Adrenal gland (tissue), 12 donors: ENCODE results near the gene SRP68. TPM values are rescaled to one million over a fixed set of nuclear protein-coding genes. Genes with fewer than 3 reads are reported as not detected.

Experiments
- DNase-seq, 7 donors: peaks; one replicate each; pipeline ENCODE4 v3.0.0-alpha.2; 2019 to 2020
- H3K27ac ChIP-seq, 5 donors: fragments of 200-600 bp; sonication (generic) in 4 of 5; 1 replicate in 3 of 5; 2 replicates in 2 of 5; pipeline versions ENCODE4 v1.5.1 to v1.8.0; 2016 to 2020; ENCODE audit warnings: mild to moderate bottlenecking in 1 of 5
- H3K27me3 ChIP-seq: fragments of 200-600 bp; 2 replicates; pipeline ENCODE4 v1.8.0; 2021
- H3K36me3 ChIP-seq, 2 donors: fragments of 200-600 bp; replicated peaks in 1 of 2; 1 replicate in 1 of 2; 2 replicates in 1 of 2; pipeline versions ENCODE4 v1.5.1 to v1.8.0; 2018 to 2022
- H3K4me1 ChIP-seq, 2 donors: fragments of 200-600 bp; replicated peaks in 1 of 2; 1 replicate in 1 of 2; 2 replicates in 1 of 2; pipeline versions ENCODE4 v1.5.1 to v1.8.0; 2018 to 2021
- H3K4me3 ChIP-seq, 4 donors: fragments of 200-600 bp; sonication (generic) in 3 of 4; one replicate each; pipeline ENCODE4 v1.5.1; 2016 to 2018
- H3K9me3 ChIP-seq, 3 donors: fragments of 200-600 bp; sonication (generic) in 1 of 3; replicated peaks in 1 of 3; 1 replicate in 2 of 3; 2 replicates in 1 of 3; pipeline versions ENCODE4 v1.5.1 to v1.8.0; 2016 to 2021
- POLR2A ChIP-seq, 2 donors: fragments of 450-650 bp; IDR thresholded peaks; one replicate each; pipeline ENCODE4 v1.6.1; 2017; ENCODE audit warnings: antibody characterized with exemption in 2 of 2, mild to moderate bottlenecking in 2 of 2, moderate library complexity in 1 of 2
- WGBS, 4 donors: extraction: QIAGEN DNeasy Blood & Tissue Kit in 2 of 4; methylation state at CpG; one replicate each; pipeline versions ENCODE4 v1.1.5 to v1.1.7; 2013 to 2017; 5-methylcytosine and 5-hydroxymethylcytosine counted together
- intact Hi-C, 2 donors: fragments of 100-400 bp; cut with DNase I; formaldehyde crosslinking; loops; one replicate each; pipeline versions ENCODE4 v1.14.1 to v1.15.0; 2022 to 2023
- polyA plus RNA-seq, 3 donors: library from polyadenylated mRNA; stranded (reverse); fragments of 200-250 nt in 2 of 3; fragments of 350-450 nt in 1 of 3; fragmentation: Illumina TruSeq in 1 of 3; extraction: RNeasy Lipid Tissue Mini Kit (QIAGEN cat#74804) in 1 of 3; gene quantifications; one replicate each; pipeline ENCODE4 v1.2.3, GENCODE V29; 2013 to 2014
- total RNA-seq, 9 donors: library from RNA; depleted of rRNA in 4 of 9; stranded (reverse); fragments of >200 nt in 4 of 9; fragments of 120-200 nt in 1 of 9; fragmentation: NEBNext Ultra II Directional in 1 of 9; extraction: Animal tissue kit (Norgen Biotek cat#: 25700) in 1 of 9; gene quantifications; one replicate each; pipeline versions ENCODE4 v1.1.0 to v1.2.4, GENCODE V29; 2013 to 2023
- TF ChIP-seq, protein P1 (sequence below), 6 experiments: fragments of 450-650 bp in 4 of 6; fragments of 200-600 bp in 2 of 6; sonication (generic) in 1 of 6; IDR thresholded peaks; 1 replicate in 5 of 6; 2 replicates in 1 of 6; pipeline versions ENCODE4 v1.5.1 to v1.8.0; 2016 to 2021; ENCODE audit warnings: antibody characterized with exemption in 6 of 6, mild to moderate bottlenecking in 2 of 6, moderate library complexity in 1 of 6
- donor health status: healthy with polysubstance abuse.
- donor health status: Bipolar disorder and iron deficiency.
- donor health status: DM: yes; HTN: yes; CAD: no.
- donor health status: DM: no; HTN: no; CAD: no.
- donor health status: DM: no; HTN: no; CAD: no.
- donor health status: DM: yes; HTN: yes; CAD: no.

The SRP68 gene
- total and polyA plus RNA-seq, 12 donors = 20.3 to 129 (median 41.1) TPM

DNA sequence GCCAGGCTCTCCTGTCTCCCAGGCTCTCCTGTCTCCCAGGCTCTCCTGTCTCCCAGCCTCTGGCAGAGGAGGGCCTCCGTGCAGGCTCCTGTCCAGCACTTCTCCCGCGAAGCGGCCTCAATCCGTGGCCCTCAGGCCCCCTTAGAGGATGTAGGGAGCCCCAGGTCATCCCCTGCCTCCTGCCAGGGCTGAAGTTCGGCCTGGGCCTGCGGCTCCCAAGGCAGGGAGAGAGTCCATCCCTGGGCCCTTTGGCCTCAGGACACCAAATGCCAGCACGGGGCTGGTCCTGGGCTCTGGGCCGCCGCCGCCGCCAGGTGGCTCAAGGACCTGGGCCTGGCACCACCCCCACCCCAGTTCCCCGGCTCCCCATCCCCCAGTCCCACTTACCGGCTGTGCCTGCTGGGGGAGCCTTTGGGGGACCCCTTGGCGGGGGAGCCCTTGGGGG, 45.6 kb downstream of the SRP68 start:
- no peak for TF ChIP-seq POLR2A (IDR thresholded peaks at IDR 0.05)
- TF ChIP-seq, protein P1, sequence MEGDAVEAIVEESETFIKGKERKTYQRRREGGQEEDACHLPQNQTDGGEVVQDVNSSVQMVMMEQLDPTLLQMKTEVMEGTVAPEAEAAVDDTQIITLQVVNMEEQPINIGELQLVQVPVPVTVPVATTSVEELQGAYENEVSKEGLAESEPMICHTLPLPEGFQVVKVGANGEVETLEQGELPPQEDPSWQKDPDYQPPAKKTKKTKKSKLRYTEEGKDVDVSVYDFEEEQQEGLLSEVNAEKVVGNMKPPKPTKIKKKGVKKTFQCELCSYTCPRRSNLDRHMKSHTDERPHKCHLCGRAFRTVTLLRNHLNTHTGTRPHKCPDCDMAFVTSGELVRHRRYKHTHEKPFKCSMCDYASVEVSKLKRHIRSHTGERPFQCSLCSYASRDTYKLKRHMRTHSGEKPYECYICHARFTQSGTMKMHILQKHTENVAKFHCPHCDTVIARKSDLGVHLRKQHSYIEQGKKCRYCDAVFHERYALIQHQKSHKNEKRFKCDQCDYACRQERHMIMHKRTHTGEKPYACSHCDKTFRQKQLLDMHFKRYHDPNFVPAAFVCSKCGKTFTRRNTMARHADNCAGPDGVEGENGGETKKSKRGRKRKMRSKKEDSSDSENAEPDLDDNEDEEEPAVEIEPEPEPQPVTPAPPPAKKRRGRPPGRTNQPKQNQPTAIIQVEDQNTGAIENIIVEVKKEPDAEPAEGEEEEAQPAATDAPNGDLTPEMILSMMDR (IDR thresholded peaks at IDR 0.05) = no peak
- peaks cover 0 to 9% of the 10 kb centered on the region in 2 donors for H3K4me1 ChIP-seq
- H3K4me3 ChIP-seq = no peak overlapping the region
- no peaks in the 10 kb centered on the region for H3K36me3 ChIP-seq
- 73 to 82% (median 80%) methylated on average over 6 to 15 of the region's 15 CpGs for WGBS, 4 donors
- no peaks in the 10 kb centered on the region for H3K9me3 ChIP-seq
- H3K27ac ChIP-seq = no peak overlapping the region
- intact Hi-C loops = no loop called here
- no peak for DNase-seq
- H3K27me3 ChIP-seq = no peaks in the 10 kb centered on the region

DNA sequence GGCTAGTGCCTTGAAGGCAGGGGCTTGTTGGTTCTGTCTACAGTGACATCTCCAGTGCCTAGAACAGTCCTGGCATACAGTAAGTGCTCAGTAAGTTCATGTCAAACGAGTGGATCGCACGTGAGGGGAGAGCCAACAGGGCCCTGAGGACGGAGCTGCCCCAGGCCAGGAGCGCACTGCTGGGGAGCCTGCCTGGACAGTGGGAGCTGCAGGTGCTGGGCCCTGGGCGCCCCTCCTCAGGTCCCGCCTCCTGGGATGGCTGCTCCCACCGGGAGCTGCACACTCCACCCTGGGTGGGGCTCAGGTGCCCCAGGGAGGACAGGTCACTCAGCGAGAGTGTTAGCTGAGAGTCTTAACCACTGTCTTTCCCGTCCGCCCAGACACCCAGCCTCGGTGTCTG, 47.0 kb downstream of the SRP68 start:
- TF ChIP-seq POLR2A (IDR thresholded peaks at IDR 0.05) = no peak
- TF ChIP-seq, protein P1 (IDR thresholded peaks at IDR 0.05) = no peak
- Histone ChIP-seq H3K4me3 (no peak overlapping the region), H3K27ac (no peak overlapping the region), H3K36me3 (no peaks in the 10 kb centered on the region), H3K27me3 (no peaks in the 10 kb centered on the region), H3K9me3 (no peaks in the 10 kb centered on the region), H3K4me1 (peaks cover 0 to 9% of the 10 kb centered on the region in 2 donors)
- DNase-seq = no peak
- whole genome bisulfite sequencing, 4 donors = 67 to 95% (median 89%) methylated on average over 1 to 12 of the region's 12 CpGs
- intact Hi-C loops = no loop called here

DNA sequence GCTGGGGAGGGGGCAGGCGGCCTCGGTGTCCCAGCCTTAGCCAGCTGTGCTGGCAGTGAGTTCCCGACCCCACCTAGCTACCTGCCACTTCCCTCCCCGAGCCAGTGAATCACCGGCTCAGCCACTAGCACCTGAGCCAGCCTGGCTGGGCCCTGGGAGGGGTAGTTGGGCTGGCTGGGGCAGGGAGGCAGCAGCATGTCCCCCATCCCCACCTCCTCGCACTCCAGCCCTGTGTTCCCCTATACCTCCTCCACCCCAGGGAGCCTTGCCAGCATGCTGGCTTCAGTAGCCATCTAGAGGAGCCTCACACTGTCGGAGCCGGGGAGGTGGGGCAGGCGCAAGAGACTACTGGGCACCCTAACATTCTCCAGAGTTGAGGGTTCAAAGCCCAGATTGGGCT, 48.0 kb downstream of the SRP68 start:
- Histone ChIP-seq H3K27me3 (no peaks in the 10 kb centered on the region), H3K9me3 (no peaks in the 10 kb centered on the region), H3K27ac (no peak overlapping the region), H3K4me3 (no peak overlapping the region), H3K36me3 (no peaks in the 10 kb centered on the region), H3K4me1 (peaks cover 2 to 4% of the 10 kb centered on the region in 2 donors)
- WGBS, 4 donors = 81 to 90% (median 84%) methylated on average over 4 to 9 of the region's 9 CpGs
- TF ChIP-seq, protein P1 (IDR thresholded peaks at IDR 0.05) = no peak
- TF ChIP-seq POLR2A (IDR thresholded peaks at IDR 0.05) = no peak
- DNase-seq = no peak
- intact Hi-C loops = no loop called here

DNA sequence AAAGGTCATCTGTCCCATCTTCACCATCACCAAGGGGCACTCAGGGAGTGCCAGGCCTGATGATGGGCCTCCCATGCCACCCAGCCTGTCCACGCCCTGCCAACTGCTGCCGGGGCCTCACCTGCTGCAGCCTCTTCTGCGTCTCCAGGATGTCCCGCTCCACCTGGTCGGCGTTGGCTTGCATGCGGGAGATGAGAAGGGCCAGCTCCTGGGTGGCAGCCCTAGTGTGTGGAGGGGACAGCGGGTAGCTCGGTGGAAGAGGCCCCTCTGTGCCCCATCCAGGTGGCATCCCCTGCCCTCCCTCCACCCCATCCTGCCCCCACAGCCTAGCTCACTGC, 48.4 kb downstream of the SRP68 start:
- Histone ChIP-seq H3K36me3 (no peaks in the 10 kb centered on the region), H3K9me3 (no peaks in the 10 kb centered on the region), H3K27me3 (no peaks in the 10 kb centered on the region), H3K4me3 (no peak overlapping the region), H3K4me1 (peaks cover 0 to 6% of the 10 kb centered on the region in 2 donors), H3K27ac (no peak overlapping the region)
- 89 to 96% (median 94%) methylated on average over 3 to 9 of the region's 9 CpGs; no CpG with 5 or more reads in 1 of the 4 donors for WGBS, 4 donors
- TF ChIP-seq, protein P1 (IDR thresholded peaks at IDR 0.05) = no peak
- TF ChIP-seq POLR2A (IDR thresholded peaks at IDR 0.05) = no peak
- intact Hi-C loops = no loop called here
- no peak for DNase-seq
